HL-60 (cell line): ENCODE measurements around the gene PAX5.

Source experiments
- CTCF ChIP-seq: IDR thresholded peaks from one replicate; pipeline ENCODE4 v1.5.1; 2011; ENCODE audit warnings: low read length, control low read depth, inconsistent platforms; ENCODE audit not compliant: insufficient read depth
- GABPA ChIP-seq: IDR thresholded peaks from 2 replicates; pipeline ENCODE4 v1.6.1; 2012; ENCODE audit warnings: low read depth
- SPI1 ChIP-seq: IDR thresholded peaks from 2 replicates; pipeline ENCODE4 v1.6.1; 2012; ENCODE audit warnings: low read depth, mild to moderate bottlenecking, borderline replicate concordance
- TF ChIP-seq, protein P1 (sequence below): IDR thresholded peaks from 2 replicates; pipeline ENCODE4 v1.6.1; 2012; ENCODE audit warnings: low read depth; ENCODE audit not compliant: insufficient replicate concordance

DNA sequence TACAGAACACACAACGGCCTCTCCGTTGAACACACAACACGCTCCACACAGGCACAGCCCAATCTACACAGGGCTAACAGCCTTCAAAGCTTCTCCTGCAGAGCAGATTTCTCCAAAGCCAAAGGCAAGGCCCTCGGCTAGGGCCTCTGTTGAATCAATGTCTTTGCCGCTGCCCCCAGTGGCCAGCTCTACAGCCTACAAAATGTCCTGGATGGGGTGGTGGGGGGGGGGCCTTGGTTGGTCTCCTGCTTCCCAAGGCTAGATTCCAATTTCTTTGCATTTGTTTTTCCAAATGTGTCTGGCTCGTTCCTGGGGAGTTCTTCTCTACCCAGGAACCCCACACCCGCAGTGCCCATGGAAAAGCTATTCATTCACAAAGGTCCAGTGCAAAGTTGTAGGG is 167.2 kb downstream of the PAX5 start:
- no peak for TF ChIP-seq CTCF
- TF ChIP-seq SPI1, result no peak
- TF ChIP-seq GABPA, result no peak
- TF ChIP-seq, protein P1, sequence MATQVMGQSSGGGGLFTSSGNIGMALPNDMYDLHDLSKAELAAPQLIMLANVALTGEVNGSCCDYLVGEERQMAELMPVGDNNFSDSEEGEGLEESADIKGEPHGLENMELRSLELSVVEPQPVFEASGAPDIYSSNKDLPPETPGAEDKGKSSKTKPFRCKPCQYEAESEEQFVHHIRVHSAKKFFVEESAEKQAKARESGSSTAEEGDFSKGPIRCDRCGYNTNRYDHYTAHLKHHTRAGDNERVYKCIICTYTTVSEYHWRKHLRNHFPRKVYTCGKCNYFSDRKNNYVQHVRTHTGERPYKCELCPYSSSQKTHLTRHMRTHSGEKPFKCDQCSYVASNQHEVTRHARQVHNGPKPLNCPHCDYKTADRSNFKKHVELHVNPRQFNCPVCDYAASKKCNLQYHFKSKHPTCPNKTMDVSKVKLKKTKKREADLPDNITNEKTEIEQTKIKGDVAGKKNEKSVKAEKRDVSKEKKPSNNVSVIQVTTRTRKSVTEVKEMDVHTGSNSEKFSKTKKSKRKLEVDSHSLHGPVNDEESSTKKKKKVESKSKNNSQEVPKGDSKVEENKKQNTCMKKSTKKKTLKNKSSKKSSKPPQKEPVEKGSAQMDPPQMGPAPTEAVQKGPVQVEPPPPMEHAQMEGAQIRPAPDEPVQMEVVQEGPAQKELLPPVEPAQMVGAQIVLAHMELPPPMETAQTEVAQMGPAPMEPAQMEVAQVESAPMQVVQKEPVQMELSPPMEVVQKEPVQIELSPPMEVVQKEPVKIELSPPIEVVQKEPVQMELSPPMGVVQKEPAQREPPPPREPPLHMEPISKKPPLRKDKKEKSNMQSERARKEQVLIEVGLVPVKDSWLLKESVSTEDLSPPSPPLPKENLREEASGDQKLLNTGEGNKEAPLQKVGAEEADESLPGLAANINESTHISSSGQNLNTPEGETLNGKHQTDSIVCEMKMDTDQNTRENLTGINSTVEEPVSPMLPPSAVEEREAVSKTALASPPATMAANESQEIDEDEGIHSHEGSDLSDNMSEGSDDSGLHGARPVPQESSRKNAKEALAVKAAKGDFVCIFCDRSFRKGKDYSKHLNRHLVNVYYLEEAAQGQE, result no peak
